Fibroblast of lung (primary cell): ENCODE data around the gene IMMP2L. TPM values are rescaled to one million over a fixed set of nuclear protein-coding genes. Genes with fewer than 3 reads are reported as not detected.
A peak's percentile ranks its signal among the peaks of the same experiment; 100 is the strongest.

Experiments
- DNase-seq, 2 donors: peaks; one replicate each; pipeline versions ENCODE4 v3.0.0 to v3.0.0-alpha.2; 2010; ENCODE audit warnings: low read depth in 2 of 2
- H2AFZ ChIP-seq: 2 replicates; pipeline ENCODE4 v1.5.1; 2012; ENCODE audit warnings: low read length, control low read depth, inconsistent platforms
- H3K27ac ChIP-seq: 2 replicates; pipeline ENCODE4 v1.5.1; 2011; ENCODE audit warnings: low read length, control low read depth; ENCODE audit not compliant: insufficient read depth
- H3K27me3 ChIP-seq: 2 replicates; pipeline ENCODE4 v1.5.1; 2011; ENCODE audit warnings: mild to moderate bottlenecking, low read length; ENCODE audit not compliant: control insufficient read depth, insufficient read depth
- H3K36me3 ChIP-seq: 2 replicates; pipeline ENCODE4 v1.5.1; 2011; ENCODE audit warnings: low read length; ENCODE audit not compliant: control insufficient read depth, insufficient read depth
- H3K4me1 ChIP-seq: 2 replicates; pipeline ENCODE4 v1.5.1; 2011; ENCODE audit warnings: low read length; ENCODE audit not compliant: control insufficient read depth, insufficient read depth; ENCODE audit errors: extremely low read depth
- H3K4me2 ChIP-seq: 2 replicates; pipeline ENCODE4 v1.5.1; 2011; ENCODE audit warnings: low read length, control low read depth; ENCODE audit not compliant: insufficient read depth; ENCODE audit errors: extremely low read depth
- H3K4me3 ChIP-seq, 4 experiments: fragments of 200-600 bp in 1 of 4; sonication (generic) in 1 of 4; replicated peaks in 1 of 4; 2 replicates each; pipeline ENCODE4 v1.5.1; 2011 to 2016; ENCODE audit warnings: low read length in 4 of 4, low read depth in 3 of 4, mild to moderate bottlenecking in 3 of 4, control low read depth in 2 of 4, inconsistent platforms in 1 of 4, mixed read lengths in 1 of 4; ENCODE audit not compliant: insufficient read depth in 1 of 4; ENCODE audit errors: control extremely low read depth in 1 of 4
- H3K79me2 ChIP-seq: 2 replicates; pipeline ENCODE4 v1.5.1; 2012; ENCODE audit warnings: mild to moderate bottlenecking, low read length, inconsistent platforms; ENCODE audit not compliant: control insufficient read depth, insufficient read depth
- H3K9ac ChIP-seq: 2 replicates; pipeline ENCODE4 v1.5.1; 2011; ENCODE audit warnings: mild to moderate bottlenecking, low read length, control low read depth; ENCODE audit not compliant: insufficient read depth
- H3K9me3 ChIP-seq: 2 replicates; pipeline ENCODE4 v1.5.1; 2012; ENCODE audit warnings: low read depth, low read length; ENCODE audit not compliant: control insufficient read depth, insufficient read depth
- H4K20me1 ChIP-seq: 2 replicates; pipeline ENCODE4 v1.5.1; 2011; ENCODE audit warnings: low read length; ENCODE audit not compliant: control insufficient read depth, insufficient read depth; ENCODE audit errors: extremely low read depth
- CTCF ChIP-seq, 2 donors: IDR thresholded peaks in 1 of 2; conservative IDR thresholded peaks in 1 of 2; 1 replicate in 1 of 2; 2 replicates in 1 of 2; pipeline ENCODE4 v1.5.1; 2011 to 2012; ENCODE audit warnings: low read length in 2 of 2, control low read depth in 1 of 2, inconsistent platforms in 1 of 2, low read depth in 1 of 2, mild to moderate bottlenecking in 1 of 2
- EZH2 ChIP-seq: IDR thresholded peaks from 2 replicates; pipeline ENCODE4 v1.5.1; 2012; ENCODE audit warnings: low read length, control low read depth, mild to moderate bottlenecking; ENCODE audit errors: missing control alignments
- polyA plus RNA-seq, 2 donors: library from polyadenylated mRNA; depleted of rRNA in 1 of 2; stranded (reverse) in 1 of 2; unstranded in 1 of 2; fragments of >200 nt; gene quantifications; 2 replicates each; pipeline ENCODE4 v1.2.1, GENCODE V29; 2011 to 2012; ENCODE audit warnings: missing spikeins in 1 of 2
- total RNA-seq: library from RNA; depleted of rRNA; stranded (reverse); fragments of >200 nt; gene quantifications from 2 replicates; pipeline ENCODE4 v1.2.1, GENCODE V29; 2014

The IMMP2L gene
- total and polyA plus RNA-seq, 2 donors (not counting 1 experiment from before 2014, with no cell fraction given), result 6.9 to 14.4 TPM

- Histone ChIP-seq H3K27me3 (no peaks in the 10 kb centered on the region), H4K20me1 (no peaks in the 10 kb centered on the region), H3K36me3 (no peaks in the 10 kb centered on the region), H3K4me1 (no peaks in the 10 kb centered on the region), H3K79me2 (no peaks in the 10 kb centered on the region), H3K9ac (no peak overlapping the region), H3K9me3 (no peaks in the 10 kb centered on the region), H3K4me3 (no peak overlapping the region), H2AFZ (no peak overlapping the region), H3K4me2 (no peak overlapping the region), H3K27ac (no peak overlapping the region)
- no peak for DNase-seq
- no peak for TF ChIP-seq CTCF (conservative IDR thresholded peaks at IDR 0.05 in 1 of 2, IDR thresholded peaks at IDR 0.05 in 1 of 2; ENCODE audit: low read depth in 1 of 2, low read length in 2 of 2)
- no peak for TF ChIP-seq EZH2
Measured at GRCh38 chr7:110750931-110751605, 811.2 kb downstream of the IMMP2L start.

- no peak for TF ChIP-seq EZH2
- TF ChIP-seq CTCF (conservative IDR thresholded peaks at IDR 0.05 in 1 of 2, IDR thresholded peaks at IDR 0.05 in 1 of 2; ENCODE audit: low read depth in 1 of 2, low read length in 2 of 2), result no peak
- Histone ChIP-seq H2AFZ (no peak overlapping the region), H3K79me2 (no peaks in the 10 kb centered on the region), H3K4me3 (no peak overlapping the region), H3K36me3 (no peaks in the 10 kb centered on the region), H4K20me1 (no peaks in the 10 kb centered on the region), H3K4me2 (no peak overlapping the region), H3K9me3 (no peaks in the 10 kb centered on the region), H3K4me1 (no peaks in the 10 kb centered on the region), H3K27ac (no peak overlapping the region), H3K9ac (no peak overlapping the region), H3K27me3 (no peaks in the 10 kb centered on the region)
- peak in 1 of 2 donors; percentile 26 for DNase-seq
Measured at GRCh38 chr7:110733221-110733620, 829.1 kb downstream of the IMMP2L start.

GRCh38 chr7:110724811-110725210, 837.5 kb downstream of the IMMP2L start:
- H3K79me2 ChIP-seq, result no peaks in the 10 kb centered on the region
- no peaks in the 10 kb centered on the region for H3K27me3 ChIP-seq
- no peaks in the 10 kb centered on the region for H3K9me3 ChIP-seq
- DNase-seq, result no peak
- TF ChIP-seq EZH2, result no peak
- TF ChIP-seq CTCF (conservative IDR thresholded peaks at IDR 0.05 in 1 of 2, IDR thresholded peaks at IDR 0.05 in 1 of 2; ENCODE audit: low read depth in 1 of 2, low read length in 2 of 2), result no peak
- H3K4me2 ChIP-seq, result no peak overlapping the region
- no peak overlapping the region for H3K4me3 ChIP-seq
- no peaks in the 10 kb centered on the region for H3K4me1 ChIP-seq
- no peak overlapping the region for H2AFZ ChIP-seq
- no peak overlapping the region for H3K27ac ChIP-seq
- no peaks in the 10 kb centered on the region for H4K20me1 ChIP-seq
- no peaks in the 10 kb centered on the region for H3K36me3 ChIP-seq
- no peak overlapping the region for H3K9ac ChIP-seq
